Keratinocyte (primary cell): Measurements from ENCODE around the gene LYPD6B. TPM values are rescaled to one million over a fixed set of nuclear protein-coding genes. Genes with fewer than 3 reads are reported as not detected.
A peak's percentile ranks its signal among the peaks of the same experiment; 100 is the strongest.

Source experiments
- DNase-seq: peaks from one replicate; pipeline ENCODE4 v3.0.0-alpha.2; 2011; ENCODE audit warnings: low read depth, missing footprints, low spot score
- FAIRE-seq: peaks from 2 replicates; lab custom pipeline; 2011; peaks lifted over from hg19 to GRCh38; lab: Jason Lieb, UNC
- H2AFZ ChIP-seq: 2 replicates; pipeline ENCODE4 v1.6.0; 2012; ENCODE audit warnings: low read length, control low read depth, inconsistent platforms; ENCODE audit not compliant: control insufficient read depth
- H3K27ac ChIP-seq: 2 replicates; pipeline ENCODE4 v1.5.1; 2011; ENCODE audit warnings: low read length; ENCODE audit not compliant: control insufficient read depth, insufficient read depth
- H3K27me3 ChIP-seq: 3 replicates; pipeline ENCODE4 v1.6.0; 2011; ENCODE audit warnings: low read length; ENCODE audit not compliant: control insufficient read depth, insufficient read depth; ENCODE audit errors: extremely low read depth
- H3K36me3 ChIP-seq, 2 experiments: 2 replicates in 1 of 2; 3 replicates in 1 of 2; pipeline ENCODE4 v1.5.1; 2011; ENCODE audit warnings: low read length in 2 of 2, mild to moderate bottlenecking in 1 of 2; ENCODE audit not compliant: control insufficient read depth in 2 of 2, insufficient read depth in 2 of 2; ENCODE audit errors: extremely low read depth in 1 of 2
- H3K4me1 ChIP-seq: 3 replicates; pipeline ENCODE4 v1.5.1; 2011; ENCODE audit warnings: low read length; ENCODE audit not compliant: control insufficient read depth, insufficient read depth; ENCODE audit errors: extremely low read depth
- H3K4me2 ChIP-seq: 3 replicates; pipeline ENCODE4 v1.6.0; 2011; ENCODE audit warnings: low read depth, low read length; ENCODE audit not compliant: control insufficient read depth, insufficient read depth; ENCODE audit errors: extremely low read depth
- H3K4me3 ChIP-seq, 3 experiments: fragments of 200-600 bp in 1 of 3; sonication (generic) in 1 of 3; 2 replicates in 2 of 3; 3 replicates in 1 of 3; pipeline ENCODE4 v1.5.1; 2011 to 2016; ENCODE audit warnings: low read length in 3 of 3, mild to moderate bottlenecking in 3 of 3, control low read depth in 2 of 3, inconsistent platforms in 1 of 3, low read depth in 1 of 3, mixed read lengths in 1 of 3, mixed run types in 1 of 3, moderate library complexity in 1 of 3; ENCODE audit not compliant: control insufficient read depth in 2 of 3, insufficient read depth in 2 of 3; ENCODE audit errors: extremely low read depth in 1 of 3
- H3K79me2 ChIP-seq: 2 replicates; pipeline ENCODE4 v1.6.0; 2012; ENCODE audit warnings: low read length; ENCODE audit not compliant: control insufficient read depth, insufficient read depth
- H3K9ac ChIP-seq: 3 replicates; pipeline ENCODE4 v1.6.0; 2011; ENCODE audit warnings: low read length; ENCODE audit not compliant: control insufficient read depth, insufficient read depth; ENCODE audit errors: extremely low read depth
- H3K9me1 ChIP-seq: 3 replicates; pipeline ENCODE4 v1.6.0; 2011; ENCODE audit warnings: low read length; ENCODE audit not compliant: control insufficient read depth, insufficient read depth; ENCODE audit errors: extremely low read depth
- H3K9me3 ChIP-seq: 2 replicates; pipeline ENCODE4 v1.5.1; 2012; ENCODE audit warnings: low read depth, low read length; ENCODE audit not compliant: control insufficient read depth
- H4K20me1 ChIP-seq: 3 replicates; pipeline ENCODE4 v1.6.0; 2011; ENCODE audit warnings: low read length; ENCODE audit not compliant: control insufficient read depth, insufficient read depth; ENCODE audit errors: extremely low read depth
- EZH2 ChIP-seq: IDR thresholded peaks from one replicate; pipeline ENCODE4 v1.6.1; 2012; ENCODE audit warnings: inconsistent platforms, mild to moderate bottlenecking, low read length, moderate library complexity
- dilution Hi-C: fragments of 300-500 bp; cut with MboI; formaldehyde crosslinking; loops from one replicate; pipeline ENCODE4 v1.7.0; 2020; ENCODE audit warnings: low sequenced_read_pairs; ENCODE audit not compliant: extremely low pct_ligation_motif_present
- polyA plus RNA-seq, 5 experiments: library from polyadenylated mRNA; depleted of rRNA in 3 of 5; stranded (reverse) in 3 of 5; stranded (forward) in 1 of 5; unstranded in 1 of 5; fragments of >200 nt; gene quantifications; 1 replicate in 1 of 5; 2 replicates in 3 of 5; 3 replicates in 1 of 5; pipeline versions ENCODE4 v1.2.1 to v1.2.3, GENCODE V29; 2011 to 2012; ENCODE audit warnings: missing spikeins in 2 of 5, low read depth in 1 of 5, low replicate concordance in 1 of 5
- TF ChIP-seq, protein P1 (sequence below), 3 experiments: IDR thresholded peaks in 1 of 3; conservative IDR thresholded peaks in 1 of 3; optimal IDR thresholded peaks in 1 of 3; 2 replicates in 2 of 3; 3 replicates in 1 of 3; pipeline versions ENCODE3 to v1.5.1; 2011; ENCODE audit warnings: low read length in 3 of 3, mild to moderate bottlenecking in 3 of 3, moderate library complexity in 2 of 3, control low read depth in 1 of 3, inconsistent platforms in 1 of 3; ENCODE audit not compliant: insufficient read depth in 2 of 3; ENCODE audit errors: extremely low read depth in 1 of 3

Gene LYPD6B
- polyA plus RNA-seq, 1 donor (not counting 4 experiments of a cell fraction or from before 2014, with no cell fraction given), result 24.7 TPM

DNA sequence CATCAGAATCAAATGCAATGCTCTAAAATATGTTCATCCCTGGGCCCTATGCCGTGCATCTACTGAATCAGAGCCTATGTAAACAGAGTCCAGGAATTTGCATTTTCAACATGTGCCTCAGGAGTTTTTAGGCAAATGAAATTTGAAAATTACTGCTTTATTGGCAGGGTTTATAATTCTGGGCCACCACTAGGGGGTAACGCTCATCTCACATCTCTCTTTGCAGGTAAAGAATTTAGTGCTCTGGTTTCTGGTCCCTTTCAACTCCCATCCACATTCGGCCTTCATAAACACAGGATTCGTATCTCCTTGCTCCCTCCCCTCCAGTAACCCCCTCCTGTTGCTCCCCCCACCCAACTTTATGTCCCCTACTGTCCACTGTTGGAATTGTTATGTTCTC lies 49.3 kb downstream of the LYPD6B start:
- no peaks in the 10 kb centered on the region for H3K27me3 ChIP-seq
- H3K4me2 ChIP-seq, result no peak overlapping the region
- no peak overlapping the region for H3K27ac ChIP-seq
- no peaks in the 10 kb centered on the region for H3K9me1 ChIP-seq
- no peak for DNase-seq
- peak; percentile 68 for FAIRE-seq
- no peaks in the 10 kb centered on the region for H3K79me2 ChIP-seq
- peaks cover 4% of the 10 kb centered on the region for H3K4me1 ChIP-seq
- TF ChIP-seq, protein P1, sequence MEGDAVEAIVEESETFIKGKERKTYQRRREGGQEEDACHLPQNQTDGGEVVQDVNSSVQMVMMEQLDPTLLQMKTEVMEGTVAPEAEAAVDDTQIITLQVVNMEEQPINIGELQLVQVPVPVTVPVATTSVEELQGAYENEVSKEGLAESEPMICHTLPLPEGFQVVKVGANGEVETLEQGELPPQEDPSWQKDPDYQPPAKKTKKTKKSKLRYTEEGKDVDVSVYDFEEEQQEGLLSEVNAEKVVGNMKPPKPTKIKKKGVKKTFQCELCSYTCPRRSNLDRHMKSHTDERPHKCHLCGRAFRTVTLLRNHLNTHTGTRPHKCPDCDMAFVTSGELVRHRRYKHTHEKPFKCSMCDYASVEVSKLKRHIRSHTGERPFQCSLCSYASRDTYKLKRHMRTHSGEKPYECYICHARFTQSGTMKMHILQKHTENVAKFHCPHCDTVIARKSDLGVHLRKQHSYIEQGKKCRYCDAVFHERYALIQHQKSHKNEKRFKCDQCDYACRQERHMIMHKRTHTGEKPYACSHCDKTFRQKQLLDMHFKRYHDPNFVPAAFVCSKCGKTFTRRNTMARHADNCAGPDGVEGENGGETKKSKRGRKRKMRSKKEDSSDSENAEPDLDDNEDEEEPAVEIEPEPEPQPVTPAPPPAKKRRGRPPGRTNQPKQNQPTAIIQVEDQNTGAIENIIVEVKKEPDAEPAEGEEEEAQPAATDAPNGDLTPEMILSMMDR (optimal IDR thresholded peaks at IDR 0.05 in 1 of 3, IDR thresholded peaks at IDR 0.05 in 1 of 3, conservative IDR thresholded peaks at IDR 0.05 in 1 of 3; ENCODE audit: extremely low read depth in 1 of 3, insufficient read depth in 2 of 3, low read length in 3 of 3), result peak; percentile 44 to 56 (median 53)
- no peak for TF ChIP-seq EZH2
- H3K9me3 ChIP-seq, result no peaks in the 10 kb centered on the region
- dilution Hi-C loops, result no loop called here
- H3K4me3 ChIP-seq, result no peak overlapping the region
- no peak overlapping the region for H3K9ac ChIP-seq
- no peaks in the 10 kb centered on the region for H3K36me3 ChIP-seq
- H4K20me1 ChIP-seq, result no peaks in the 10 kb centered on the region
- H2AFZ ChIP-seq, result no peak overlapping the region

DNA sequence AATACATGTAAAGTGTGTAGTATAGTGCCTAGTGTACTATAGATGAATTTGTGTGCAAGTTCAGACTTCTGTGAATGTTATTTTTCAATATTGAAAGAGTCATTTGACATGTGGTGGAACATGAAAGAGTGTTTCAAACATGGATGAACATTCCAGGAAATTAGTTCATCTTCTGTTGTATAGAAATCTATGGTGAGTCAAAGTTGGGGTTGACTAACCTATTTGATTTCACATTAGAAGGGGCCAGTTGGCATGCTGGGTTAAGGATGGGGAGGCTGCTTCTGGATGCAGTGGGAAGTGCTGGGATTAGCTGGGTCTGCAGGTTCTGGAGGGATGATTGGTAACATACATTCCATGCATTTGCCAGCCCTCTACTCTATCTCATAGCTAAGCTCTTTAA lies 50.6 kb downstream of the LYPD6B start:
- H3K9me3 ChIP-seq, result no peaks in the 10 kb centered on the region
- H3K9ac ChIP-seq, result no peak overlapping the region
- no peak overlapping the region for H3K4me3 ChIP-seq
- H2AFZ ChIP-seq, result no peak overlapping the region
- dilution Hi-C loops, result no loop called here
- no peaks in the 10 kb centered on the region for H3K4me1 ChIP-seq
- H3K36me3 ChIP-seq, result no peaks in the 10 kb centered on the region
- TF ChIP-seq, protein P1 (optimal IDR thresholded peaks at IDR 0.05 in 1 of 3, IDR thresholded peaks at IDR 0.05 in 1 of 3, conservative IDR thresholded peaks at IDR 0.05 in 1 of 3; ENCODE audit: extremely low read depth in 1 of 3, insufficient read depth in 2 of 3, low read length in 3 of 3), result no peak
- TF ChIP-seq EZH2, result no peak
- no peaks in the 10 kb centered on the region for H3K9me1 ChIP-seq
- DNase-seq (no peak), FAIRE-seq (peak; percentile 29)
- H3K4me2 ChIP-seq, result no peak overlapping the region
- H3K79me2 ChIP-seq, result no peaks in the 10 kb centered on the region
- H3K27ac ChIP-seq, result no peak overlapping the region
- no peaks in the 10 kb centered on the region for H4K20me1 ChIP-seq
- H3K27me3 ChIP-seq, result no peaks in the 10 kb centered on the region
